CD4-positive, alpha-beta T cell treated with Interleukin-15 for 4 hours (primary cell): Measurements from ENCODE around the gene FOXO1.

ENCODE experiments used
- DNase-seq: peaks from one replicate; pipeline ENCODE4 v3.0.0-alpha.2; 2020; ENCODE audit warnings: low spot score

FOXO1 gene

GRCh38 chr13:40665126-40666044 is 1.1 kb downstream of the FOXO1 start:
- peak; percentile 37 for DNase-seq

- peak; percentile 53 for DNase-seq
Measured at GRCh38 chr13:40664350-40665125, 1.9 kb downstream of the FOXO1 start.

DNA sequence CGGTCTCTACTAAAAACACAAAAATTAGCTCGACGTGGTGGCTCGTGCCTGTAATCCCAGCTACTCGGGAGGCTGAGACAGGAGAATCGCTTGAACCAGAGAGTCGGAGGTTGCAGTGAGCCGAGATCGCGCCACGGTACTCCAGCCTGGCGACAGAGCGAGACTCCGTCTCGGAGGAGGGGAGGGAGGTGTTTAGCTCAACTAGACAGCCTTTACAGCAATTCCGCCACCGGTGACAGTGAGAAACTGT is 2.4 kb downstream of the FOXO1 start:
- DNase-seq = peak; percentile 74

DNA sequence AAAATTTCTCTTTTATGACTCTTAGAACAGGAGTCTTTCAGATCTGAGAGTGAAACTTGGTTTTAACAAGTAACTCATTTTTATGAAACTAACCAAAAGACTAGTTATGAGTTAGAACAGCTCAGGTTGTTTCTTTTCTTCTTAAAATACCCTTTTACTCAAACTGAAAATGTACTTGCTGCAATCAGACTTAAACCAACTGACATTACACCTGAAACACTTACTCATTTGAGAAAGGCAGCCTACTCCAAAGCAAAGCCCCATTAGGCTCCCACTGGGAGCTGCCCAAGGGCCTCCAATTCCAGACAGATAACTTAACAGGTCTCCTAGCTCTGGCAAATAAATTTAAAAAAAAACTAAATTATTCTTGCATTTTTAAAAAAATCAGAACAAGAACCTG is 3.6 kb downstream of the FOXO1 start:
- no peak for DNase-seq

GRCh38 chr13:40661875-40662665 is 4.4 kb downstream of the FOXO1 start:
- DNase-seq = no peak

- DNase-seq = no peak
Measured at GRCh38 chr13:40660692-40661091, 5.7 kb downstream of the FOXO1 start.

DNA sequence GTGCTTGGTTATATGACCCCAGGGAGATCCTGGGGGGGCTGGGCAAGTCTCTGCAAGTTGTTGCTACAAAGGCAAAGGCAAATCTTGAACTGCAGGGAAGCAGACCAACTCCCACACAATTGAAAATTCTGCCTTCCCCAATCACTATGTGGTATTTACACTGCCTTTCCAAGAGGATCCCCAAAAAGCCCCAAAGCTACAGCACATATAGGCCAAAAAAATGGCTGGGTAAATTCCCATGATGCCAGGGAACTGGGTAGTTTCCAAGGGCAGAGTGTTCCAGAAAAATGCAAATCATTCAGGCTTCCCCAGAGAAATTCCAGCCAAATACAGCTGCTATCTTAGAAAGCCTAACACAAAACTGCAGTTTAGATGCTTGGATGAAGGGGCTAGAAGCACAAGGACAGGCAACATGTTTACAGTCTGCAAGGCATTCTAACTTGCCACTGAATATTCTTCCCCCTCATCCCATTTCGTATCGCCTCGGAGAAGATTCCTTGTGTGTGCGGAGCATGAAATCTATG is 6.2 kb downstream of the FOXO1 start:
- no peak for DNase-seq

DNA sequence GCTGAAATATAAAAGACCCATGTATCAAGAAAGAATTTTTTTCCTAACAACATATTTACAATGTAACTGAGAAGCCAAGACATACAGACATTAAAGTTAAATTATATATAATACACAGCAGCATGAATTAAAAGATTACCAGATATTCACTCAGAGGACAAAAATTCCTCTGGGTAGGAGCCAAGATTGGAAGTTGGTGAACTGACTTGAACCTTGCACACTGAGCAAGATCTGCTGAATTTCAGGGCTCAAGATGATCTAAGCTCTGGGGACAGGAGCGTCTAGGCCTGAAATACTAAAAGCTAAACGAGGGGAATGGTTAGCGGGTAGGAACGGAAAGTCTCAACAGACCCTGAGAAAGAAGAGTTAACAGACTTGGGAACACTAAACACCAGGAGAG is 8.5 kb downstream of the FOXO1 start:
- DNase-seq = no peak

- DNase-seq = no peak
Measured at GRCh38 chr13:40657307-40657706, 9.1 kb downstream of the FOXO1 start.

GRCh38 chr13:40656358-40656757 is 10.1 kb downstream of the FOXO1 start:
- no peak for DNase-seq

GRCh38 chr13:40653527-40654318 is 12.7 kb downstream of the FOXO1 start:
- peak; percentile 43 for DNase-seq

GRCh38 chr13:40652588-40652940 is 13.9 kb downstream of the FOXO1 start:
- DNase-seq = no peak

- DNase-seq = no peak
Measured at GRCh38 chr13:40651866-40652587, 14.4 kb downstream of the FOXO1 start.

- DNase-seq = no peak
Measured at GRCh38 chr13:40648841-40649240, 17.6 kb downstream of the FOXO1 start.

- DNase-seq = no peak
Measured at GRCh38 chr13:40648040-40648439, 18.4 kb downstream of the FOXO1 start.

DNA sequence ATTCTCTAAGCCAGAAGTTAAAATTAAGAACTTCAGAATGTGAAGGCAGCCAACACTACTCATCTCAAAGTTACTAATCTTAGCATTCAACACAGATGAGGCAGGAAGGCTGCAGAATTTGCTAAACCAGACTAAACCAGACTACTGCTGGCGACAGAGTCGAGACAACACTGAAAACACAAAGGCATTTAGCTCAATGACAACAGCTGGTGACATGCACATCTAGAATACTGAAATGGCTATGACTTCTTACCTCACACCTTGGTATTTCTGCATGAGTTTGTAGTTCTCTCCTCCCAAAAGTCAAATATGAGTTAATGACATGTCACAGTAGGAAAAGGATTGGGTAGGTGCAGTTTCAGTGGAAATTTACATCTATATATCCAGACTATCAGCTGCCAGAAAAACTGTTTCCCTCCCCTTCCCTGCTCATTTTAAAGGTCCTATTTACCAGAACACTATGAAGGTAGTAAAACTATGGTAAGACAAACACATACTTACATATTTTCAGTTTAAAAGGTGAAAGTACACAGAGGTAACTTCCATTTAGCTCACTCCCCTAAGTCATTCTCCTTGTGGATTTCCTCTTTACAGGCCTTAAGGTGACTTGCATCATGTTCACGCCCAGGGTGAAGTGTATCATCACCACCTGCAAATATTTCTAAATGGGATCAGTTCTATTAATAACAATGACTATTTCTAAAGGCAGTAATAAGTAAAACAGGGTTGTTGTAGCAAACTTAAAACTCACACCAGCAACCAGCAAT is 21.4 kb downstream of the FOXO1 start:
- no peak for DNase-seq

GRCh38 chr13:40640845-40641458 is 25.5 kb downstream of the FOXO1 start:
- DNase-seq = peak; percentile 62

GRCh38 chr13:40640202-40640601 is 26.2 kb downstream of the FOXO1 start:
- DNase-seq = no peak

DNA sequence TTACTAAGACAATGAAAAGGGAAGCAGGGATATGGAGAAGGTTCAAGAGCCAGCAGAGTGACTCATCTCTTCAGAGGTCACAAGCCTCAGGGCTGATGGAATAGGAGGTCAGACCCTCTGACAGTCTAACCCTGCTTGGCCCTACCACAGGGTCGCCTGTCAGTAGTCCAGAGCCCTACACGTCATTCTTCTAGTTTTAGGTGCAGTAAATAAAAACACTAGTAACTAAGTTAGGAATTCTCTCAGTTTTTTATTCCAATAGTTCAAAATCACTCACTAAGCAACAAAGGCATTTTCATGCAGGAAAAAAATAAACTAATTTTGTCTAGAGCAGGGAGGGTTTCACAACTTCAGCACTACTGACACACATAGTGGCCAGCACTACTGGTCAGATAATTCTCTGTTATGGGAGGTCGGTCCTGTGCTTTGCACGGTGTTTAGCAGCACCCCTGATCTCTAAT is 27.2 kb downstream of the FOXO1 start:
- no peak for DNase-seq

DNA sequence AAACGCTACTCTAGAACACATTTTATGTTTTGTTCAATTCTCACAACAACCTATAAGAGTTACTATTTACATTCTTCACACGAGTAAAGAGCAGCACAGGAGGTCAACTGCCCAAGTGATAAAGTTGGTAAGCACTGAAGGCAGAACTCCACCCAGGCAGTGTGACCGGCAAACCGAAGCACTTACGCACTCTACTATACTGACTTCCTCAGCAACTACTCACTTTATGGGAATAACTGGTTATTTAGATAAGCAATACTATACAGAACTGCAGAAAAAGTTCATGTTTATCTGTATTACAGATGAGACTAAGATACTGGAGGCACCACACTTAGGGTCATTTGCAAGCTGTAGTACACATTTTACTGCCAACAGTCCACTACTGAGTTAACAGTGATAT is 28.8 kb downstream of the FOXO1 start:
- no peak for DNase-seq
